K562 (cell line): ENCODE results near the gene OOSP1. TPM values are rescaled to one million over a fixed set of nuclear protein-coding genes. Genes with fewer than 3 reads are reported as not detected.

ENCODE experiments used
- ATAC-seq: fragments of 200-7000 bp; cut with Tn5 transposase; 3 replicates; pipeline ENCODE4 v1.9.1; 2020; ENCODE audit warnings: moderate library complexity
- BruUV-seq: library from RNA; stranded (reverse); fragments of 400-500 nt; replicated peaks from 2 replicates; lab custom pipeline; 2021; lab: Mats Ljungman, UMichigan
- CTCF ChIA-PET: fragments of 300-600 bp; formaldehyde crosslinking; extraction: SDS; loops from one replicate; lab custom pipeline; 2021; ENCODE audit warnings: low intra/inter-chr PET ratio; lab: Yijun Ruan, JAX
- POLR2A ChIA-PET: fragments of 300-600, 350-650 bp; sonication (Branson Sonifier 250); formaldehyde crosslinking; extraction: SDS; loops from one replicate; lab custom pipeline; 2021; ENCODE audit warnings: antibody characterized with exemption, inconsistent platforms; lab: Yijun Ruan, JAX
- DNase-seq, 4 experiments: peaks; one replicate each; pipeline versions ENCODE4 v3.0.0 to v3.0.0-alpha.2; 2011 to 2018; ENCODE audit warnings: low spot score in 3 of 4, mixed read lengths in 3 of 4; ENCODE audit errors: extremely low read depth in 1 of 4
- FAIRE-seq: peaks from 2 replicates; lab custom pipeline; 2011; peaks lifted over from hg19 to GRCh38; lab: Jason Lieb, UNC
- H2AFZ ChIP-seq: 2 replicates; pipeline ENCODE4 v1.6.0; 2011; ENCODE audit warnings: low read depth, low read length, control low read depth, inconsistent platforms
- H3K27ac ChIP-seq: fragments of 200-600 bp; 3 replicates; pipeline ENCODE4 v1.8.0; 2011; ENCODE audit warnings: low read depth, mild to moderate bottlenecking, control low read depth, inconsistent platforms, low read length, moderate library complexity, mixed read lengths; ENCODE audit errors: extremely low read depth
- H3K27me3 ChIP-seq, 2 experiments: fragments of 300-600 bp in 1 of 2; 2 replicates in 1 of 2; 3 replicates in 1 of 2; pipeline versions ENCODE4 v1.6.0 to v1.8.0; 2011; ENCODE audit warnings: inconsistent platforms in 2 of 2, low read length in 2 of 2, mild to moderate bottlenecking in 1 of 2, mixed read lengths in 1 of 2, moderate library complexity in 1 of 2; ENCODE audit not compliant: control insufficient read depth in 2 of 2, insufficient read depth in 2 of 2
- H3K36me3 ChIP-seq: fragments of 300-600 bp; 3 replicates; pipeline ENCODE4 v1.8.0; 2011; ENCODE audit warnings: mild to moderate bottlenecking, low read length, inconsistent platforms; ENCODE audit not compliant: control insufficient read depth, insufficient read depth
- H3K4me1 ChIP-seq, 2 experiments: fragments of 200-600 bp in 1 of 2; replicated peaks in 1 of 2; 2 replicates in 1 of 2; 3 replicates in 1 of 2; pipeline versions ENCODE4 v1.5.1 to v1.8.0; 2011; ENCODE audit warnings: inconsistent platforms in 2 of 2, low read length in 2 of 2, mild to moderate bottlenecking in 1 of 2, mixed read lengths in 1 of 2, moderate library complexity in 1 of 2; ENCODE audit not compliant: control insufficient read depth in 2 of 2, insufficient read depth in 2 of 2
- H3K4me2 ChIP-seq: 2 replicates; pipeline ENCODE4 v1.6.1; 2011; ENCODE audit warnings: low read length, control low read depth, inconsistent platforms, mixed read lengths; ENCODE audit not compliant: insufficient read depth
- H3K4me3 ChIP-seq: fragments of 200-600 bp; sonication (generic), shearing (Covaris generic); 2 replicates; pipeline ENCODE4 v1.5.1; 2016; ENCODE audit warnings: control low read depth, inconsistent platforms
- H3K79me2 ChIP-seq: fragments of 200-600 bp; 3 replicates; pipeline ENCODE4 v1.8.0; 2011; ENCODE audit warnings: low read length, inconsistent platforms; ENCODE audit not compliant: control insufficient read depth, insufficient read depth
- H3K9ac ChIP-seq, 2 experiments: 2 replicates each; pipeline versions ENCODE4 v1.6.0 to v1.6.1; 2011; ENCODE audit warnings: low read depth in 2 of 2, low read length in 2 of 2, control low read depth in 1 of 2, inconsistent platforms in 1 of 2, mild to moderate bottlenecking in 1 of 2, mixed read lengths in 1 of 2; ENCODE audit not compliant: insufficient read depth in 1 of 2
- H3K9me1 ChIP-seq: one replicate; pipeline ENCODE4 v1.6.0; 2011; ENCODE audit warnings: inconsistent platforms, mild to moderate bottlenecking, low read length, moderate library complexity; ENCODE audit not compliant: control insufficient read depth, insufficient read depth
- H3K9me3 ChIP-seq: replicated peaks from 2 replicates; pipeline ENCODE4 v1.5.1; 2011; ENCODE audit warnings: low read depth, low read length, inconsistent platforms; ENCODE audit not compliant: control insufficient read depth, insufficient read depth
- H4K20me1 ChIP-seq: replicated peaks from 2 replicates; pipeline ENCODE4 v1.6.1; 2011; ENCODE audit warnings: low read length, inconsistent platforms, mixed read lengths; ENCODE audit not compliant: control insufficient read depth, insufficient read depth
- BCLAF1 ChIP-seq, 2 experiments: fragments of 450-650 bp in 1 of 2; IDR thresholded peaks; 2 replicates each; pipeline ENCODE4 v1.6.1; 2011 to 2017; ENCODE audit warnings: low read depth in 2 of 2, antibody characterized with exemption in 1 of 2, borderline replicate concordance in 1 of 2, low read length in 1 of 2, mild to moderate bottlenecking in 1 of 2, mixed read lengths in 1 of 2; ENCODE audit not compliant: control insufficient read depth in 1 of 2
- CEBPG ChIP-seq, 3 experiments: fragments of 200-800 bp in 1 of 3; sonication (Bioruptor generic) in 1 of 3; sonication (generic) in 1 of 3; formaldehyde crosslinking in 1 of 3; IDR thresholded peaks in 2 of 3; conservative IDR thresholded peaks in 1 of 3; 2 replicates each; pipeline versions ENCODE4 v1.6.1 to v1.8.0; 2016 to 2022; ENCODE audit warnings: missing compliant biosample characterization in 2 of 3, missing genetic modification characterization in 2 of 3, mild to moderate bottlenecking in 1 of 3, missing genetic modification reagents in 1 of 3
- DDX20 ChIP-seq: fragments of 450-650 bp; IDR thresholded peaks from 2 replicates; pipeline ENCODE4 v1.6.1; 2016; ENCODE audit warnings: missing genetic modification characterization, low read depth, mild to moderate bottlenecking, missing compliant biosample characterization, moderate library complexity
- HSF4 ChIP-seq: fragments of 250-450 bp; sonication (Bioruptor Pico); IDR thresholded peaks from 2 replicates; pipeline ENCODE4 v2.1.2; 2022; ENCODE audit warnings: mild to moderate bottlenecking, moderate library complexity, borderline replicate concordance
- MLX ChIP-seq, 2 experiments: fragments of 450-650 bp in 1 of 2; sonication (generic) in 1 of 2; formaldehyde crosslinking; conservative IDR thresholded peaks; 2 replicates each; pipeline versions ENCODE4 v1.4.0 to v1.8.1; 2020 to 2022; ENCODE audit warnings: mild to moderate bottlenecking in 1 of 2, missing genetic modification reagents in 1 of 2
- SMAD3 ChIP-seq: fragments of 450-650 bp; formaldehyde crosslinking; conservative IDR thresholded peaks from 2 replicates; pipeline ENCODE4 v1.4.0; 2020; ENCODE audit warnings: mild to moderate bottlenecking
- SMC3 ChIP-seq: conservative IDR thresholded peaks from 2 replicates; pipeline ENCODE4 v1.6.1; 2011; ENCODE audit warnings: low read depth, low read length, improper control_type of control experiment; ENCODE audit not compliant: insufficient read depth
- SUPT5H ChIP-seq: fragments of 450-650 bp; IDR thresholded peaks from 2 replicates; pipeline ENCODE4 v1.6.1; 2016
- TAF15 ChIP-seq: fragments of 200-400 bp; formaldehyde crosslinking; IDR thresholded peaks from 2 replicates; pipeline ENCODE4 v1.6.1; 2017; ENCODE audit warnings: mild to moderate bottlenecking, low read depth, low read length, moderate library complexity
- TCF7 ChIP-seq: sonication (generic); IDR thresholded peaks from 2 replicates; pipeline ENCODE4 v1.6.1; 2016; ENCODE audit warnings: antibody characterized with exemption, borderline replicate concordance
- THAP12 ChIP-seq: fragments of 250-450 bp; sonication (Bioruptor Pico); IDR thresholded peaks from 2 replicates; pipeline ENCODE4 v1.9.0; 2021; ENCODE audit warnings: mild to moderate bottlenecking, inconsistent platforms
- ZBTB49 ChIP-seq: sonication (generic); formaldehyde crosslinking; IDR thresholded peaks from 2 replicates; pipeline ENCODE4 v1.8.0; 2022; ENCODE audit warnings: missing genetic modification reagents, mild to moderate bottlenecking, borderline replicate concordance
- WGBS: fragments of 100-300 bp; shearing (Covaris generic); methylation state at CpG from one replicate; pipeline ENCODE4 v1.1.6; 2016; ENCODE audit warnings: low coverage, mixed read lengths; ENCODE audit not compliant: insufficient coverage; ENCODE audit errors: missing lambda C conversion rate; 5-methylcytosine and 5-hydroxymethylcytosine counted together
- in situ Hi-C: fragments of 300-500 bp; cut with MboI; formaldehyde crosslinking; loops from 4 replicates; pipeline ENCODE4 v1.15.0; 2018; ENCODE audit warnings: inconsistent platforms, mixed read lengths
- intact Hi-C: fragments of 100-400 bp; cut with micrococcal nuclease; formaldehyde crosslinking; loops from 2 replicates; pipeline ENCODE4 v1.14.2; 2022
- polyA plus RNA-seq, 8 experiments: library from polyadenylated mRNA; depleted of rRNA in 4 of 8; stranded (reverse) in 5 of 8; unstranded in 3 of 8; fragments of >200 nt; fragmentation: Nextera tagmentation in 2 of 8; fragmentation: Illumina TruSeq in 1 of 8; extraction: Ambion mirVana in 2 of 8; extraction: Trizol in 1 of 8; gene quantifications; 2 replicates each; pipeline versions ENCODE4 v1.2.1 to v1.2.3, GENCODE V29; 2011 to 2014; ENCODE audit warnings: inconsistent platforms in 1 of 8, missing spikeins in 1 of 8
- total RNA-seq, 7 experiments: library from RNA; depleted of rRNA in 6 of 7; stranded (reverse); fragments of >200 nt in 6 of 7; fragmentation: Illumina TruSeq in 2 of 7; extraction: Trizol in 2 of 7; gene quantifications; 2 replicates each; pipeline versions ENCODE4 v1.2.1 to v1.2.3, GENCODE V29; 2011 to 2021; ENCODE audit warnings: low replicate concordance in 1 of 7

OOSP1 gene
- total and polyA plus RNA-seq, 9 of the 15 experiments (the other 6 are each of a cell fraction or from before 2014, with no cell fraction given): 0.14 to 3.0 (median 0.61) TPM

- BruUV-seq: no TSS peak
- intact Hi-C loops (loop anchor here (2.0 kb wide), 1 partner anchor 168 kb away; no protein-coding TSS in a partner anchor), in situ Hi-C loops (loop anchor here (5.0 kb wide), 1 partner anchor 96 kb away; no protein-coding TSS in a partner anchor)
- POLR2A ChIA-PET: interaction anchor here (0.9 to 1.0 kb wide), 3 partner anchors 8 to 333 kb away, joined by 3 read pairs; no protein-coding TSS in a partner anchor
- Histone ChIP-seq H3K4me1 (no peaks in the 10 kb centered on the region), H3K9me3 (peaks cover 21% of the 10 kb centered on the region), H3K36me3 (no peaks in the 10 kb centered on the region), H3K27me3 (no peaks in the 10 kb centered on the region), H3K4me2 (no peak overlapping the region), H3K9me1 (no peaks in the 10 kb centered on the region), H3K79me2 (no peaks in the 10 kb centered on the region), H3K27ac (no peak overlapping the region), H4K20me1 (no peaks in the 10 kb centered on the region), H3K4me3 (no peak overlapping the region), H3K9ac (no peak overlapping the region), H2AFZ (no peak overlapping the region)
- DNase-seq (no peak), FAIRE-seq (no peak), ATAC-seq (no peak)
- WGBS: 98% methylated on average over 2 of the region's 2 CpGs
- CTCF ChIA-PET: interaction anchor here (0.6 to 3.5 kb wide), 3 partner anchors 8 to 164 kb away, joined by 3 to 17 read pairs (median 8); partner anchors contain the start of gene STX3
- TF ChIP-seq SMAD3 (CRISPR knock-in tag) (no peak), CEBPG (CRISPR knock-in tag; IDR thresholded peaks at IDR 0.05) (no peak), CEBPG (tag; conservative IDR thresholded peaks at IDR 0.05 in 1 of 2, IDR thresholded peaks at IDR 0.05 in 1 of 2) (peak in 1 of 2 experiments; percentile 43; a peak in 2 of 4 replicates), SMC3 (no peak), THAP12 (CRISPR knock-in tag) (no peak), SUPT5H (no peak), MLX (CRISPR knock-in tag; conservative IDR thresholded peaks at IDR 0.05) (no peak), TCF7 (no peak), BCLAF1 (IDR thresholded peaks at IDR 0.05; ENCODE audit: borderline replicate concordance in 1 of 2, control insufficient read depth in 1 of 2, low read depth in 2 of 2, low read length in 1 of 2) (no peak), DDX20 (tag) (no peak), TAF15 (no peak), ZBTB49 (CRISPR knock-in tag) (no peak), HSF4 (CRISPR knock-in tag) (no peak)
Observed at GRCh38 chr11:59918480-59918879, 19.8 kb upstream of the OOSP1 start.
